Stomach smooth muscle (tissue), 2 donors: Measurements from ENCODE around the gene VTN.

ENCODE experiments used
- H3K27ac ChIP-seq: one replicate; pipeline ENCODE4 v1.7.0; 2013; ENCODE audit warnings: mild to moderate bottlenecking, low read length, inconsistent platforms
- H3K27me3 ChIP-seq, 2 donors: one replicate each; pipeline ENCODE4 v1.7.0; 2013; ENCODE audit warnings: low read length in 2 of 2; ENCODE audit not compliant: insufficient read depth in 2 of 2, control insufficient read depth in 1 of 2
- H3K36me3 ChIP-seq, 2 donors: one replicate each; pipeline ENCODE4 v1.7.0; 2013; ENCODE audit warnings: low read length in 2 of 2; ENCODE audit not compliant: control insufficient read depth in 2 of 2, insufficient read depth in 2 of 2
- H3K4me1 ChIP-seq: one replicate; pipeline ENCODE4 v1.7.0; 2013; ENCODE audit warnings: low read length; ENCODE audit not compliant: control insufficient read depth, insufficient read depth
- H3K4me3 ChIP-seq, 2 donors: one replicate each; pipeline ENCODE4 v1.7.0; 2013; ENCODE audit warnings: low read length in 2 of 2
- H3K9ac ChIP-seq, 2 donors: one replicate each; pipeline ENCODE4 v1.7.0; 2013; ENCODE audit warnings: low read length in 2 of 2, mild to moderate bottlenecking in 1 of 2
- H3K9me3 ChIP-seq, 2 donors: one replicate each; pipeline ENCODE4 v1.7.0; 2013; ENCODE audit warnings: low read length in 2 of 2; ENCODE audit not compliant: control insufficient read depth in 2 of 2
- donor health status: healthy.
- donor health status: Pancreatic carcinoma.

Gene VTN

DNA sequence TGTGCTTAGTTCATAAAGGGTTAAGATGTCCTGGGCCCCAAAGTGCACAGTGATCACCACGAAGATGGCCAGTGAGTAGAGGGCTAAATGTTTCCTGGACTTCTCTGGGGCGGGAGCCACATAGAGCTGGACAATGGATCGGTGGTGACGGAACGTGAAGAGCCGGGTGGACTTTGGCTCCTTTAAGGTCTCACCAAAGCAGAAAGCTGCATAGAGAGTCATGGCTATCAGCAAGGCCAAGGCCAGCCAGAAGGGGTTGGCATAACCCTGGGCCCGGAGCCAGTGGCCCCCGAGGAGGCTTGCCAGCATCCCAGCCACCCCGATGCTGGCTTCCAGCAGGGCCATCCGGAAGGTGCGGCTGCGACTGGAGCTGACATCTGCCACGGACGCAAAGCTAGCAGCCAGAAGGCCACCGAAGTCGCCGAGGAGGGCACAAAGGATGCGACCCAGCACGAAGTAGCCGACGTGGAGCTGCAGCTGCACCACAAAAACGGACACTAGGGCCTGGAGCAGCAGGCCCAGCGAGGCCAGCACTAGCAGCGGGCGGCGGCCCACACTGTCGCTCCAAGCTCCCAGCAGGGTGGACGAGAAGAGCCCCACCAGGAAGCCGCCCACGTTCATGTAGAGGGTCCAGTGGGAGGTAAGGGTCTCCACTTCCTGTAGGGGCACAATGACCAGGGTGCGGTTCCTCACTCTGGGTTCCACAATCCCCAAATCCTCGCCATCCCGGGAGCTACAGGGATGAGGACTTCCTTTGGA, 34.9 kb upstream of the VTN start:
- Histone ChIP-seq H3K27me3 (no peaks in the 10 kb centered on the region), H3K4me1 (peaks cover 22% of the 10 kb centered on the region), H3K27ac (no peak overlapping the region), H3K9ac (peak overlapping the region; percentile 52 to 58), H3K36me3 (peaks cover 0 to 11% of the 10 kb centered on the region in 2 donors), H3K4me3 (peak overlapping the region; percentile 74 to 80), H3K9me3 (no peaks in the 10 kb centered on the region)

DNA sequence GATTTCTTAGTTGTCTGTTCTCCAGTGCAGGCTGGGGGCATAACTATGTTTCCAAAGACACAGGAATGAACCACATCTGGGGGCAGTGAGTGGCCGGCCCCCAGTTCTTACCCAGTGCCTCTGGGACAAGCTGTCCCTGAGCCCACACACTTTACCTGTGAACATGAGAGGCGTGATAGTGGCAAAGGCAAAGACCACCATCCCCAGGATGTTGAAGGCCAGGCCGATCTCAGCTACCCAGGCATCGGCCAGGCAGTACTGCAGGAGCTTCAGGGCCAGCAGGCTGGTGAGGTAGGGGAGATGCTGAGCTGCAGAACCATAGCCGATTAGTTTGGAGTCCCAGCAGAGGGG, 34.3 kb upstream of the VTN start:
- H3K27ac ChIP-seq, result no peak overlapping the region
- H3K4me3 ChIP-seq, result no peak overlapping the region
- no peaks in the 10 kb centered on the region for H3K27me3 ChIP-seq
- H3K9me3 ChIP-seq, result no peaks in the 10 kb centered on the region
- H3K4me1 ChIP-seq, result peaks cover 22% of the 10 kb centered on the region
- H3K9ac ChIP-seq, result no peak overlapping the region
- peaks cover 0 to 12% of the 10 kb centered on the region in 2 donors for H3K36me3 ChIP-seq

DNA sequence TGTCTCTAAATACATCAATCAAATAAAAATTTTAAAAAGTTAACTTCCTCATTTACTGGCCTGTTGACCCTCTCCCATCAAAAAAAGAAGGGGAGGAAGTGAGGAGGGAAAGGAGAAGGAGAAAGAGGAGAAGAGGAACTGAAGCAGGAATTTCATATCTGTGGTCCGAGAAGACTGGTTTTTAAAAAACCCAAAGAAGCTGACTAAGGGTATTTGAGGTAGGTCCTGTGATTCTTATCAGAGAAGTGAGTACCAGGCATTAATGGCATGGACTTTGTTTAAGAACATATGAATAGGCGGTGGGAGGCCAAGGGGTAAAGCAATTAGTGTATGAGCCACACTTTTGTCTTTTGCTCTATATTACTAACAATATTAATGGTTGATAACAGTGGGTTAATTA, 33.9 kb upstream of the VTN start:
- H3K27ac ChIP-seq, result no peak overlapping the region
- no peak overlapping the region for H3K9ac ChIP-seq
- no peaks in the 10 kb centered on the region for H3K9me3 ChIP-seq
- peaks cover 3 to 16% of the 10 kb centered on the region in 2 donors for H3K36me3 ChIP-seq
- no peak overlapping the region for H3K4me3 ChIP-seq
- H3K4me1 ChIP-seq, result peaks cover 22% of the 10 kb centered on the region
- no peaks in the 10 kb centered on the region for H3K27me3 ChIP-seq

DNA sequence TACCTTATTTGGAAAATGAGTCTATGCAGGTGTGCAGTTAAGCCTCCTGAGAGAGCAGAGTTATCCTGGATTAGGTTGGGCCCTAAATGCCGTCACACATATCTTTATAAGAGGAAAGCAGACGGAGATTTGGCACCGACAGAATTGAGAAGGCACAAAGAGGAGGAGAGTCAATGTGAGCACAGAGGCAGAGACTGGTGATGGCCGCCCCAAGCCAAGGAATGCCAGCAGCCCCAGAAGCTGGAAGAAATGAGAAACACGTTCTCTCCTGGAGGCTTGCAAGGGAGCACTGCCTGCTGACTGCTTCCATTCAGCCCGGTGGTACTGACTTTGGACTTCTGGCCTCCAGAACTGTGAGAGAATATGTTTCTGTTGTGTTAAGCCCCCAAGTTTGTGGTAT, 32.7 kb upstream of the VTN start:
- H3K9ac ChIP-seq, result no peak overlapping the region
- peaks cover 22% of the 10 kb centered on the region for H3K4me1 ChIP-seq
- no peaks in the 10 kb centered on the region for H3K27me3 ChIP-seq
- H3K36me3 ChIP-seq, result peaks cover 7 to 26% of the 10 kb centered on the region in 2 donors
- no peaks in the 10 kb centered on the region for H3K9me3 ChIP-seq
- H3K4me3 ChIP-seq, result no peak overlapping the region
- H3K27ac ChIP-seq, result no peak overlapping the region

DNA sequence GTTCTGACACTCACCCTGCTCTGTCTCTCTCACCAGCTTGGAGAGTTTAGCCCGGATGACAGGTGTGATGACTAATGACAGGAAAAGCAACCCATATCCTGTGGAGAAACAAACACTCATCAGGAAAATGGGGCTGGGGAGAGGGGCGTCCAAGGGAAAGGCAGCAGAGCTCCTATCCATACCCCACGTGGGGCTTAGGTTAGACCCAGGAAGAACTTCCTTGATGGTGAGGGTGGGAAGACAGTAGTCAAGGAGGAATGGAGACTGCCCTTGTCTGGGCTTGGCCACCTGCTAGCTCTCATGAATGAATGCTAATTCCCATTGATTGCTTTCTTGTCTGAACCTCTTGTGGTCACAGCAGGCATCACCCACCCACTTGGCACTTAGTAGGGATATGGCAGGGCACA, 32.1 kb upstream of the VTN start:
- Histone ChIP-seq H3K4me3 (no peak overlapping the region), H3K27ac (no peak overlapping the region), H3K9ac (no peak overlapping the region), H3K27me3 (no peaks in the 10 kb centered on the region), H3K36me3 (peaks cover 7 to 28% of the 10 kb centered on the region in 2 donors), H3K9me3 (no peaks in the 10 kb centered on the region), H3K4me1 (peaks cover 22% of the 10 kb centered on the region)

DNA sequence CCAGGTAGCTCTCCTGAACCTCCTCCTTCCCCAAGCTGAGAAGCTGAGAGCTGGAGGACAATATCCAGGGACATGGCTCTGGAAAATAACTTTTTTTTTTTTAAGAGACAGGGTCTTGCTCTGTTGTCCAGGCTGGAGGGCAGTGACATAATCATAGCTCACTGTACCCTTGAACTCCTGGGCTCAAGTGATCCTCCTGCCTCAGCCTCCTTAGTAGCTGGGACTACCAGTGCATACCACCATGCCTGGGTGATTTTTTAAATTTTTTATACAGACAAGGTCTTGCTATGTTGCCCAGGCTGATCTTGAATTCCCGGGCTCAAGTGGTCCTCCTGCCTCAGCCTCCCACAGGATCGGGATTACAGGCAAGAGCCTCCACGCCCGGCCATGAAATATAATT, 29.7 kb upstream of the VTN start:
- Histone ChIP-seq H3K4me1 (peaks cover 6% of the 10 kb centered on the region), H3K9me3 (no peaks in the 10 kb centered on the region), H3K27me3 (no peaks in the 10 kb centered on the region), H3K36me3 (peaks cover 11 to 39% of the 10 kb centered on the region in 2 donors), H3K9ac (no peak overlapping the region), H3K27ac (no peak overlapping the region), H3K4me3 (no peak overlapping the region)

DNA sequence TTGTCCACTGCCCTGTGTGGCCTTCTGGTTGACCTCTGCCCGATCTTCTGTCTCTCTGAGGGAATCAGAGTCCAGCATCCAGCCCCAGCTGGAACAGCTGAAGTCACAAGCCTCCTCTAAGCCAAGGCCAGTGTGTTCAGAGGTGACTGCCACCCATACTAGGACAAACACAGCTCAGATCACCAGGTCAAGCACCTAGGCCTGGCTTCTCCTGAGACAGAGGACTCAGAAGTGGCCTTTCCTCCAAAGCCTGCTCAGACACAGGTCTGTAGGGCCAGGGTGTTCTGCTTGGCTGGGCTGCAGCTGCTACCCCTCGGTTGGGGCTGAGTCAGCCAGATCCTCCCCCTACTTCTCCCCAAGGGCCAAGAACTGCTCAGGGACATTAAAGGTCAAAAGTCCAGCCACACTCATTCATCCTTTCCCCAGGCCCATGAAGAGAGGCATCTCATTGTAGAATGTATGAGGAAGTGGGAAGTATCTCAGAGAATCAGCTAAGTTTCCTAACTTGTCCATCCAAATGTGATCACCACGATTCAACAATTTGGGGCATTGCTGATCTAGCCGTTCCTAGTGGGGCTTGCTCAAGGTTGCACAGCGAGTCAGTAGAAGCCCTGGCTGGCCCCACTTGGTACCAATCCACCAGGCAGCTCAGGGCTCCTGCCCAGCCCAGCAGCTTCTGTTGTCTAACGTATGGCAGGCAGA, 28.3 kb upstream of the VTN start:
- no peaks in the 10 kb centered on the region for H3K9me3 ChIP-seq
- H3K36me3 ChIP-seq, result peaks cover 11 to 41% of the 10 kb centered on the region in 2 donors
- H3K27me3 ChIP-seq, result no peaks in the 10 kb centered on the region
- no peak overlapping the region for H3K27ac ChIP-seq
- H3K4me1 ChIP-seq, result peaks cover 2% of the 10 kb centered on the region
- H3K9ac ChIP-seq, result no peak overlapping the region
- no peak overlapping the region for H3K4me3 ChIP-seq

DNA sequence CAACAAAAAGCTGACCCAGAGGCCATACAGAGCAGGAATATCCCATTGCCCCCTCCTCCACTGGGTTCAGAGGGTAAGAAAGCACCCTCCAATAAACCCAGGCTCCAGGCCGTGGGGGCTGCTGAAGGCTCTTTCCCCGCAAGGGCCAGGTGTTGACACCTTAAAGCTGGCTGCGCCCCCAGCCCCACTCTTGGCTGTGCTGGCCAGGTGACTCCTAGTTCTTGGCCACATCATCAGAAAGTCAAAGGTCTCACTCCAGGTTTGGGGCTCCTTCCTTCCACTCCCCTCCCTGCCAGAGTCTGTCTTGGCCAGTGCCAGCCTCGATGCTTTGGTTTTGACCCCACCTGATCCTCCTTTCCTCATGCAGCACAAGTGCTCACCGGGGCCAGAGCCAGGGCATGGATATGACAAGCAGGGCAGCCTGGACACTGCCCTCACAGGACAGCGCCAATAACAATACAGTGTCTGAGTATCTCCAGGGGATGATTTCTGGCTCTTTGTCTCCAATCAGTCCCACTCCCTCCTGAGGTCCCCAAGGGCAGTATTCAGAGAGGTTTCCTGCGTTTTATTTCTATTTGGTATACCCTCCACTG, 27.7 kb upstream of the VTN start:
- peaks cover 11 to 42% of the 10 kb centered on the region in 2 donors for H3K36me3 ChIP-seq
- no peaks in the 10 kb centered on the region for H3K9me3 ChIP-seq
- H3K9ac ChIP-seq, result no peak overlapping the region
- H3K4me1 ChIP-seq, result peaks cover 2% of the 10 kb centered on the region
- no peaks in the 10 kb centered on the region for H3K27me3 ChIP-seq
- no peak overlapping the region for H3K27ac ChIP-seq
- H3K4me3 ChIP-seq, result no peak overlapping the region

DNA sequence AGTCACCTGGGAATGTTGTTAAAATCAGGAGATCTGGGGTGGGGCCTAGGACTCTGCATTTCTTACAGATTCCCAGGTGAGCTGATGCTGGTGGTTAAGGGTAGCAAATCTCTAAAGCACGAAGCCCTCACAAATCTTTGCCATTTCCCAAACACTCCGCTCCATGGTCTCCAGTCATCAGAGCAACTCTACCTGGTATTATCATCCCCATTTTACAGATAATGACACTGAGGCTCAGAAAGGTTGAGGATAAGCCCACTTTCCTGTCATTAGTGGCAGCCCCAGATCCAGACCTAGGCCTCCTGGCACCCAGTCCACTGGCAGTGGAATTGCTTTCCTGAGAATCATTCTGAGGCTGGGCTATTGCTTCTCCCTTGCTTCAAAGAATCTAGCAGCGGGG, 27.2 kb upstream of the VTN start:
- Histone ChIP-seq H3K9ac (no peak overlapping the region), H3K4me1 (peaks cover 2% of the 10 kb centered on the region), H3K4me3 (no peak overlapping the region), H3K36me3 (peaks cover 16 to 42% of the 10 kb centered on the region in 2 donors), H3K27ac (no peak overlapping the region), H3K27me3 (no peaks in the 10 kb centered on the region), H3K9me3 (no peaks in the 10 kb centered on the region)

DNA sequence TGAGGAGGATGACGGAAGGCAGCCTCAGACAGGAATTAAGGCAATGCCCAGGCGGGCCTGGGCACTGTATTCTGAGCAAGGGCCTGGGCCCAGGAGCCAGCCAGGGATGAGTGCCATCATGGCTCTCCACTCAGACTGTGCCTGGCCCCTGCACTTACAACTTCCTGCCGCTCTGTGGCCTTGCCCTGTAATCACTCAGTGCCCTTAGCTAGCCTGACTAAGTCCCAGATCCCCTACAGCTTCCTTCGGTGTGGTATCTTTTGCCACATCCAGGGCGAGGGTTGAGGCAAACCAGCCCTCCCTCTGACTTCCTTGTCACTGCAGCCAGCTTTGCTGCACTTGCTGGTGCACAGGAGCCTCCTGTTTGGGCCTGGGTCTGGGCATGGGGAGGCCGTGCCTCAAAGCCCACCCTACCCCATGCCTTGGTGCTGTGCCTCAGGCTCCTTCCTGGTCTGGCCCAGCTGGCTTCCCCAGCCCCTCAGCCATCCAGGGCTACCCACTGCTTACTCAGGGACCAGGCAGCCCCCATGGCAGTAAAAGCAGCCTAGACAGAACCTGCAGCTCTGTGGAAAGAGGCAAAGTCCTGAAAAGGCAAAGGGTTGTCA, 26.6 kb upstream of the VTN start:
- H3K27ac ChIP-seq, result no peak overlapping the region
- peaks cover 16 to 42% of the 10 kb centered on the region in 2 donors for H3K36me3 ChIP-seq
- peaks cover 2% of the 10 kb centered on the region for H3K4me1 ChIP-seq
- H3K9me3 ChIP-seq, result no peaks in the 10 kb centered on the region
- H3K9ac ChIP-seq, result no peak overlapping the region
- H3K27me3 ChIP-seq, result no peaks in the 10 kb centered on the region
- H3K4me3 ChIP-seq, result no peak overlapping the region
